Heart right ventricle (tissue), 16 donors: ENCODE results near the gene NEURL4. TPM values are rescaled to one million over a fixed set of nuclear protein-coding genes. Genes with fewer than 3 reads are reported as not detected.

Experiments
- ATAC-seq, 8 donors: fragments of 200-7000 bp; cut with Tn5 transposase; one replicate each; pipeline ENCODE4 v1.9.1; 2020; ENCODE audit warnings: mild to moderate bottlenecking in 8 of 8, moderate library complexity in 8 of 8, moderate number of reproducible peaks in 1 of 8
- DNase-seq, 2 donors: peaks; one replicate each; pipeline ENCODE4 v3.0.0-alpha.2; 2020
- H3K27ac ChIP-seq, 10 donors: fragments of 200-600 bp; sonication (generic) in 2 of 10; one replicate each; pipeline versions ENCODE4 v1.5.0 to v1.8.0; 2020 to 2022; ENCODE audit warnings: mild to moderate bottlenecking in 3 of 10
- H3K27me3 ChIP-seq, 7 donors: fragments of 200-600 bp; one replicate each; pipeline ENCODE4 v1.8.0; 2021 to 2022; ENCODE audit warnings: mild to moderate bottlenecking in 2 of 7
- H3K36me3 ChIP-seq, 9 donors: fragments of 200-600 bp; sonication (generic) in 1 of 9; one replicate each; pipeline versions ENCODE4 v1.5.0 to v1.8.0; 2020 to 2022; ENCODE audit warnings: mild to moderate bottlenecking in 2 of 9
- H3K4me1 ChIP-seq, 9 donors: fragments of 200-600 bp; sonication (generic) in 1 of 9; one replicate each; pipeline versions ENCODE4 v1.5.0 to v1.8.0; 2020 to 2022; ENCODE audit warnings: mild to moderate bottlenecking in 4 of 9
- H3K4me3 ChIP-seq, 10 donors: fragments of 200-600 bp; sonication (generic) in 2 of 10; one replicate each; pipeline versions ENCODE4 v1.5.0 to v1.8.0; 2020 to 2022; ENCODE audit warnings: mild to moderate bottlenecking in 7 of 10, moderate library complexity in 2 of 10
- H3K9me3 ChIP-seq, 11 donors: fragments of 200-600 bp in 10 of 11; sonication (generic) in 2 of 11; one replicate each; pipeline versions ENCODE4 v1.5.0 to v1.8.0; 2013 to 2022; ENCODE audit warnings: mild to moderate bottlenecking in 2 of 11, control low read depth in 1 of 11, moderate library complexity in 1 of 11
- CTCF ChIP-seq, 9 donors: fragments of 200-600 bp; sonication (generic) in 2 of 9; IDR thresholded peaks; one replicate each; pipeline versions ENCODE4 v1.5.0 to v1.8.0; 2021 to 2022; ENCODE audit warnings: antibody characterized with exemption in 9 of 9, mild to moderate bottlenecking in 5 of 9, moderate library complexity in 1 of 9
- WGBS, 2 donors: extraction: QIAGEN DNeasy Blood & Tissue Kit; methylation state at CpG; one replicate each; pipeline ENCODE4 v1.1.7; 2013; ENCODE audit warnings: inconsistent platforms in 1 of 2; 5-methylcytosine and 5-hydroxymethylcytosine counted together
- intact Hi-C, 10 donors: fragments of 100-400 bp; cut with DNase I; formaldehyde crosslinking; loops; one replicate each; pipeline versions ENCODE4 v1.11.1 to v1.14.2; 2022
- polyA plus RNA-seq, 2 donors: library from polyadenylated mRNA; stranded (reverse); fragments of 200-250 nt; gene quantifications; one replicate each; pipeline ENCODE4 v1.2.3, GENCODE V29; 2013
- total RNA-seq, 10 donors: library from RNA; stranded (reverse); fragmentation: NEBNext Ultra II Directional in 3 of 10; extraction: Animal tissue kit (Norgen Biotek cat#: 25700) in 3 of 10; gene quantifications; one replicate each; pipeline versions ENCODE4 v1.2.1 to v1.2.4, GENCODE V29; 2021 to 2023
- donor health status: Arrhythmogenic right ventricular cardiomyopathy.
- donor health status: ischemic (EF 13 %, LVEDD 7.1; RV severe dilation, severe dysfunction).
- donor health status: healthy with polysubstance abuse.
- donor health status: DM: no; HTN: yes; CAD: no.
- donor health status: DM: no; HTN: no; CAD: no.
- donor health status: ischemic (EF 25% LVEDD 6.9; RV normal size, moderate dysfunction).
- donor health status: ischemic (EF 25% LVEDD 5.7; RV mildly dilated, moderate dysfunction).
- donor health status: healthy.
- donor health status: DM: yes; HTN: yes; CAD: no.
- donor health status: Ischemic cardiomyopathy.
- donor health status: ischemic (EF 35%, LVEDD 5.7; RV mildly dilated, moderate dysfunction).
- donor health status: nonischemic (EF 11% LVEDD 7.7; RV severe dilation, severe dysfunction).
- donor health status: DM: yes; HTN: yes; CAD: no.
- donor health status: PGD.
- donor health status: ischemic (EF 29% LVEDD 5.4; RV normal size, mild dysfunction).
- donor health status: nonischemic (EF 23%, LVEDD 6.1; RV moderate dilation, normal function).

Gene NEURL4
- total and polyA plus RNA-seq, 12 donors = 21.7 to 55.5 (median 28.7) TPM

- H3K4me1 ChIP-seq = peaks cover 0 to 30% (median 20%) of the 10 kb centered on the region in 9 donors
- TF ChIP-seq CTCF (IDR thresholded peaks at IDR 0.05) = no peak
- no peaks in the 10 kb centered on the region for H3K9me3 ChIP-seq
- H3K4me3 ChIP-seq = no peak overlapping the region
- DNase-seq (no peak), ATAC-seq (no peak)
- no peaks in the 10 kb centered on the region for H3K27me3 ChIP-seq
- H3K27ac ChIP-seq = no peak overlapping the region
- intact Hi-C loops = no loop called here
- 81 to 88% methylated on average over 17 of the region's 17 CpGs for WGBS, 2 donors
- peaks cover 2 to 43% (median 24%) of the 10 kb centered on the region in 9 donors for H3K36me3 ChIP-seq
Measured at GRCh38 chr17:7327501-7327900, 1.6 kb downstream of the NEURL4 start.

GRCh38 chr17:7327056-7327455 is 2.1 kb downstream of the NEURL4 start:
- no peaks in the 10 kb centered on the region for H3K27me3 ChIP-seq
- DNase-seq (no peak), ATAC-seq (no peak)
- H3K4me3 ChIP-seq = no peak overlapping the region
- no peak overlapping the region for H3K27ac ChIP-seq
- whole genome bisulfite sequencing, 2 donors = 88 to 92% methylated on average over 7 of the region's 7 CpGs
- intact Hi-C loops = no loop called here
- H3K4me1 ChIP-seq = peaks cover 0 to 25% (median 20%) of the 10 kb centered on the region in 9 donors
- H3K36me3 ChIP-seq = peaks cover 5 to 47% (median 28%) of the 10 kb centered on the region in 9 donors
- H3K9me3 ChIP-seq = no peaks in the 10 kb centered on the region
- TF ChIP-seq CTCF (IDR thresholded peaks at IDR 0.05) = no peak

GRCh38 chr17:7326186-7326585 is 2.9 kb downstream of the NEURL4 start:
- ATAC-seq (no peak), DNase-seq (no peak)

GRCh38 chr17:7325031-7325528 is 4.1 kb downstream of the NEURL4 start:
- WGBS, 2 donors = 93 to 97% methylated on average over 18 to 19 of the region's 19 CpGs
- intact Hi-C loops = no loop called here
- no peaks in the 10 kb centered on the region for H3K27me3 ChIP-seq
- H3K9me3 ChIP-seq = no peaks in the 10 kb centered on the region
- TF ChIP-seq CTCF (IDR thresholded peaks at IDR 0.05) = no peak
- no peak for DNase-seq
- no peak overlapping the region for H3K27ac ChIP-seq
- no peak for ATAC-seq
- peaks cover 0 to 18% (median 13%) of the 10 kb centered on the region in 9 donors for H3K4me1 ChIP-seq
- no peak overlapping the region for H3K4me3 ChIP-seq
- peaks cover 6 to 67% (median 42%) of the 10 kb centered on the region in 9 donors for H3K36me3 ChIP-seq

More at GRCh38 chr17:7326186-7326585, 2.9 kb downstream of the NEURL4 start:
- 89 to 93% methylated on average over 11 of the region's 11 CpGs for WGBS, 2 donors
- TF ChIP-seq CTCF (IDR thresholded peaks at IDR 0.05) = no peak
- intact Hi-C loops = no loop called here
- no peaks in the 10 kb centered on the region for H3K9me3 ChIP-seq
- H3K36me3 ChIP-seq = peaks cover 5 to 56% (median 37%) of the 10 kb centered on the region in 9 donors
- H3K4me1 ChIP-seq = peaks cover 0 to 25% (median 20%) of the 10 kb centered on the region in 9 donors
- H3K4me3 ChIP-seq = no peak overlapping the region
- H3K27me3 ChIP-seq = no peaks in the 10 kb centered on the region
- no peak overlapping the region for H3K27ac ChIP-seq
